HEK293 (cell line): Measurements from ENCODE around the gene ZNF763.

ENCODE experiments used
- CTCF ChIA-PET: fragments of 350-600 bp; formaldehyde crosslinking; extraction: SDS; loops from one replicate; lab custom pipeline; 2021; ENCODE audit warnings: antibody characterized with exemption; lab: Yijun Ruan, JAX
- POLR2A ChIA-PET: fragments of 300-600 bp; formaldehyde crosslinking; extraction: SDS; loops from one replicate; lab custom pipeline; 2020; ENCODE audit warnings: antibody characterized with exemption, inconsistent platforms; lab: Yijun Ruan, JAX
- H3K27ac ChIP-seq: fragments of 200-500 bp; sonication (Bioruptor generic); 2 replicates; pipeline ENCODE4 v1.5.1; 2014; ENCODE audit warnings: low read depth, low read length, control low read depth, inconsistent platforms; ENCODE audit errors: extremely low read depth
- H3K36me3 ChIP-seq, 2 experiments: fragments of 200-500 bp in 1 of 2; sonication (Bioruptor generic) in 1 of 2; 1 replicate in 1 of 2; 2 replicates in 1 of 2; pipeline ENCODE4 v1.5.1; 2014 to 2017; ENCODE audit warnings: inconsistent platforms in 2 of 2, low read length in 2 of 2; ENCODE audit not compliant: control insufficient read depth in 2 of 2, insufficient read depth in 1 of 2
- H3K4me1 ChIP-seq: fragments of 200-500 bp; sonication (Bioruptor generic); 2 replicates; pipeline ENCODE4 v1.5.1; 2014; ENCODE audit warnings: mild to moderate bottlenecking, low read length, inconsistent platforms; ENCODE audit not compliant: control insufficient read depth, insufficient read depth
- H3K4me3 ChIP-seq: 2 replicates; pipeline ENCODE4 v1.5.1; 2011; ENCODE audit warnings: low read depth, mild to moderate bottlenecking, control low read depth, low read length, moderate library complexity
- H3K9me3 ChIP-seq: fragments of 200-500 bp; sonication (Bioruptor generic); 2 replicates; pipeline ENCODE4 v1.5.1; 2014; ENCODE audit warnings: low read depth, low read length, inconsistent platforms; ENCODE audit not compliant: control insufficient read depth, insufficient read depth
- FEZF1 ChIP-seq: fragments of 450-650 bp; formaldehyde crosslinking; IDR thresholded peaks from 2 replicates; pipeline ENCODE4 v1.5.1; 2016; ENCODE audit warnings: missing biosample characterization, missing genetic modification characterization
- GLIS1 ChIP-seq: fragments of 450-650 bp; formaldehyde crosslinking; IDR thresholded peaks from 2 replicates; pipeline ENCODE4 v1.5.1; 2016; ENCODE audit warnings: missing biosample characterization, missing genetic modification characterization
- HOXD13 ChIP-seq: sonication (generic); formaldehyde crosslinking; IDR thresholded peaks from 2 replicates; pipeline ENCODE4 v1.8.0; 2022; ENCODE audit warnings: missing genetic modification reagents, borderline replicate concordance
- IKZF3 ChIP-seq: fragments of 450-650 bp; IDR thresholded peaks from 2 replicates; pipeline ENCODE4 v1.5.0; 2018; ENCODE audit warnings: missing biosample characterization, mild to moderate bottlenecking, missing genetic modification characterization, moderate library complexity
- PRDM6 ChIP-seq: fragments of 450-650 bp; formaldehyde crosslinking; IDR thresholded peaks from 2 replicates; pipeline ENCODE4 v1.5.1; 2017; ENCODE audit warnings: missing biosample characterization, missing genetic modification characterization
- SETDB1 ChIP-seq: IDR thresholded peaks from one replicate; pipeline ENCODE4 v1.6.1; 2017; ENCODE audit warnings: mild to moderate bottlenecking, low read length, moderate library complexity, mixed read lengths; ENCODE audit not compliant: insufficient read length
- TRIM28 ChIP-seq: IDR thresholded peaks from 2 replicates; pipeline ENCODE4 v1.6.1; 2011; ENCODE audit warnings: low read length, control low read depth, borderline replicate concordance
- TSHZ1 ChIP-seq: fragments of 450-650 bp; formaldehyde crosslinking; IDR thresholded peaks from 2 replicates; pipeline ENCODE4 v1.5.1; 2016; ENCODE audit warnings: missing biosample characterization, missing genetic modification characterization, borderline replicate concordance
- WT1 ChIP-seq: fragments of 450-650 bp; formaldehyde crosslinking; IDR thresholded peaks from 2 replicates; pipeline ENCODE4 v1.5.1; 2016; ENCODE audit warnings: missing biosample characterization, missing genetic modification characterization
- ZNF114 ChIP-seq: fragments of 450-650 bp; formaldehyde crosslinking; IDR thresholded peaks from 2 replicates; pipeline ENCODE4 v1.5.0; 2017; ENCODE audit warnings: missing biosample characterization, missing genetic modification characterization
- ZNF132 ChIP-seq: fragments of 450-650 bp; formaldehyde crosslinking; IDR thresholded peaks from 2 replicates; pipeline ENCODE4 v1.5.1; 2017; ENCODE audit warnings: missing biosample characterization, missing genetic modification characterization, borderline replicate concordance
- ZNF157 ChIP-seq: fragments of 450-650 bp; formaldehyde crosslinking; IDR thresholded peaks from 2 replicates; pipeline ENCODE4 v1.5.1; 2016; ENCODE audit warnings: missing biosample characterization, missing genetic modification characterization
- ZNF24 ChIP-seq: fragments of 450-650 bp; formaldehyde crosslinking; IDR thresholded peaks from 2 replicates; pipeline ENCODE4 v1.5.1; 2016; ENCODE audit warnings: missing biosample characterization, missing genetic modification characterization
- ZNF394 ChIP-seq: fragments of 450-650 bp; formaldehyde crosslinking; IDR thresholded peaks from 2 replicates; pipeline ENCODE4 v1.5.1; 2016; ENCODE audit warnings: missing biosample characterization, missing genetic modification characterization, mild to moderate bottlenecking, moderate library complexity, borderline replicate concordance
- ZNF521 ChIP-seq: fragments of 450-650 bp; formaldehyde crosslinking; IDR thresholded peaks from 2 replicates; pipeline ENCODE4 v1.5.1; 2017; ENCODE audit warnings: missing biosample characterization, mild to moderate bottlenecking, missing genetic modification characterization
- ZNF549 ChIP-seq: fragments of 450-650 bp; IDR thresholded peaks from 2 replicates; pipeline ENCODE4 v1.5.1; 2018; ENCODE audit warnings: missing biosample characterization, missing genetic modification characterization, mild to moderate bottlenecking, inconsistent platforms, moderate library complexity
- ZNF629 ChIP-seq: fragments of 450-650 bp; formaldehyde crosslinking; IDR thresholded peaks from 2 replicates; pipeline ENCODE4 v1.5.1; 2017; ENCODE audit warnings: missing biosample characterization, missing genetic modification characterization
- ZNF660 ChIP-seq: fragments of 450-650 bp; IDR thresholded peaks from 2 replicates; pipeline ENCODE4 v1.5.1; 2018; ENCODE audit warnings: missing biosample characterization, mild to moderate bottlenecking, missing genetic modification characterization
- ZNF664 ChIP-seq: fragments of 450-650 bp; formaldehyde crosslinking; IDR thresholded peaks from 2 replicates; pipeline ENCODE4 v1.5.1; 2016; ENCODE audit warnings: missing biosample characterization, missing genetic modification characterization
- ZNF776 ChIP-seq: fragments of 450-650 bp; formaldehyde crosslinking; IDR thresholded peaks from 2 replicates; pipeline ENCODE4 v1.5.0; 2017; ENCODE audit warnings: missing biosample characterization, missing genetic modification characterization, borderline replicate concordance
- ZSCAN30 ChIP-seq: fragments of 450-650 bp; IDR thresholded peaks from 2 replicates; pipeline ENCODE4 v1.5.1; 2018; ENCODE audit warnings: missing biosample characterization, mild to moderate bottlenecking, missing genetic modification characterization, moderate library complexity
- TF ChIP-seq, protein P1 (sequence below): fragments of 450-650 bp; formaldehyde crosslinking; IDR thresholded peaks from 2 replicates; pipeline ENCODE4 v1.5.1; 2016; ENCODE audit warnings: missing biosample characterization, missing genetic modification characterization
- TF ChIP-seq, protein P2 (sequence below): fragments of 450-650 bp; formaldehyde crosslinking; IDR thresholded peaks from 2 replicates; pipeline ENCODE4 v1.5.1; 2016; ENCODE audit warnings: missing biosample characterization, missing genetic modification characterization
- TF ChIP-seq, protein P3 (sequence below): fragments of 450-650 bp; formaldehyde crosslinking; IDR thresholded peaks from 2 replicates; pipeline ENCODE4 v1.5.1; 2016; ENCODE audit warnings: missing biosample characterization, missing genetic modification characterization

ZNF763 gene

GRCh38 chr19:11931051-11931450 is 33.8 kb upstream of the ZNF763 start:
- Histone ChIP-seq H3K4me1 (no peaks in the 10 kb centered on the region), H3K4me3 (no peak overlapping the region), H3K36me3 (peaks cover 0 to 16% of the 10 kb centered on the region in 2 experiments; a peak in 2 of 3 replicates), H3K9me3 (no peaks in the 10 kb centered on the region), H3K27ac (no peak overlapping the region)
- ChIA-PET CTCF (no interaction called here), POLR2A (no interaction called here)
- TF ChIP-seq TRIM28: no peak
- TF ChIP-seq, protein P1, sequence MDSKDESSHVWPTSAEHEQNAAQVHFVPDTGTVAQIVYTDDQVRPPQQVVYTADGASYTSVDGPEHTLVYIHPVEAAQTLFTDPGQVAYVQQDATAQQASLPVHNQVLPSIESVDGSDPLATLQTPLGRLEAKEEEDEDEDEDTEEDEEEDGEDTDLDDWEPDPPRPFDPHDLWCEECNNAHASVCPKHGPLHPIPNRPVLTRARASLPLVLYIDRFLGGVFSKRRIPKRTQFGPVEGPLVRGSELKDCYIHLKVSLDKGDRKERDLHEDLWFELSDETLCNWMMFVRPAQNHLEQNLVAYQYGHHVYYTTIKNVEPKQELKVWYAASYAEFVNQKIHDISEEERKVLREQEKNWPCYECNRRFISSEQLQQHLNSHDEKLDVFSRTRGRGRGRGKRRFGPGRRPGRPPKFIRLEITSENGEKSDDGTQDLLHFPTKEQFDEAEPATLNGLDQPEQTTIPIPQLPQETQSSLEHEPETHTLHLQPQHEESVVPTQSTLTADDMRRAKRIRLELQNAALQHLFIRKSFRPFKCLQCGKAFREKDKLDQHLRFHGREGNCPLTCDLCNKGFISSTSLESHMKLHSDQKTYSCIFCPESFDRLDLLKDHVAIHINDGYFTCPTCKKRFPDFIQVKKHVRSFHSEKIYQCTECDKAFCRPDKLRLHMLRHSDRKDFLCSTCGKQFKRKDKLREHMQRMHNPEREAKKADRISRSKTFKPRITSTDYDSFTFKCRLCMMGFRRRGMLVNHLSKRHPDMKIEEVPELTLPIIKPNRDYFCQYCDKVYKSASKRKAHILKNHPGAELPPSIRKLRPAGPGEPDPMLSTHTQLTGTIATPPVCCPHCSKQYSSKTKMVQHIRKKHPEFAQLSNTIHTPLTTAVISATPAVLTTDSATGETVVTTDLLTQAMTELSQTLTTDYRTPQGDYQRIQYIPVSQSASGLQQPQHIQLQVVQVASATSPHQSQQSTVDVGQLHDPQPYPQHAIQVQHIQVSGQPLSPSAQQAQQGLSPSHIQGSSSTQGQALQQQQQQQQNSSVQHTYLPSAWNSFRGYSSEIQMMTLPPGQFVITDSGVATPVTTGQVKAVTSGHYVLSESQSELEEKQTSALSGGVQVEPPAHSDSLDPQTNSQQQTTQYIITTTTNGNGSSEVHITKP (tag by site-specific recombination): no peak
- no peak for TF ChIP-seq FEZF1
- no peak for TF ChIP-seq ZNF394 (tag by site-specific recombination)
- TF ChIP-seq ZNF132: no peak
- no peak for TF ChIP-seq HOXD13
- TF ChIP-seq GLIS1 (tag by site-specific recombination): no peak

DNA sequence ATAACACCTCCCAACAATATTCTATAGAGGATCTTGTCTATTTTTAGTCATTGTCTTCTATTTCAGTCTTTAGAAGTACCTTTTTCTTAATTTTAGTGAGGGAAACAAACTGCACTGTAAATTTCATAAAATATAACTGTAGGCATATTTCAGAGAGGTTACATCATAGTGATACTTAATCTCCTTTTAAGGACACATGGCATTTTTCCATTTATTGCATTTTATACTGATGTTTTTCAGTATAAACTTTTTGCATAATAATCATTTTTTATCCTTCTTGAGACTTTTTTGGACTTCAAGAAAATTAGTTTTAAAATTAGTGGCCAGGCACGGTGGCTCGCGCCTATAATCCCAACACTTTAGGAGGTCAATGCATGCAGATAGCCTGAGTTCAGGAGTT is 33.3 kb upstream of the ZNF763 start:
- POLR2A ChIA-PET: no interaction called here
- CTCF ChIA-PET: interaction anchor here (0.7 kb wide), 1 partner anchor 54 kb away, joined by 3 read pairs; no protein-coding TSS in a partner anchor
- H3K36me3 ChIP-seq: peaks cover 0 to 16% of the 10 kb centered on the region in 2 experiments; a peak in 2 of 3 replicates
- TF ChIP-seq ZNF549 (tag by site-specific recombination) (no peak), ZNF114 (no peak), ZNF629 (tag by site-specific recombination) (no peak), ZNF24 (tag by site-specific recombination) (no peak), PRDM6 (no peak), TSHZ1 (no peak), ZSCAN30 (tag by site-specific recombination) (no peak), WT1 (no peak), FEZF1 (no peak), ZNF660 (no peak), IKZF3 (no peak), ZNF157 (no peak), ZNF776 (no peak), ZNF664 (no peak), ZNF521 (no peak), SETDB1 (no peak)
- TF ChIP-seq, protein P2, sequence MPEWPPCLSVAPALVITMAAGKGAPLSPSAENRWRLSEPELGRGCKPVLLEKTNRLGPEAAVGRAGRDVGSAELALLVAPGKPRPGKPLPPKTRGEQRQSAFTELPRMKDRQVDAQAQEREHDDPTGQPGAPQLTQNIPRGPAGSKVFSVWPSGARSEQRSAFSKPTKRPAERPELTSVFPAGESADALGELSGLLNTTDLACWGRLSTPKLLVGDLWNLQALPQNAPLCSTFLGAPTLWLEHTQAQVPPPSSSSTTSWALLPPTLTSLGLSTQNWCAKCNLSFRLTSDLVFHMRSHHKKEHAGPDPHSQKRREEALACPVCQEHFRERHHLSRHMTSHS (tag by site-specific recombination): no peak
- TF ChIP-seq, protein P3, sequence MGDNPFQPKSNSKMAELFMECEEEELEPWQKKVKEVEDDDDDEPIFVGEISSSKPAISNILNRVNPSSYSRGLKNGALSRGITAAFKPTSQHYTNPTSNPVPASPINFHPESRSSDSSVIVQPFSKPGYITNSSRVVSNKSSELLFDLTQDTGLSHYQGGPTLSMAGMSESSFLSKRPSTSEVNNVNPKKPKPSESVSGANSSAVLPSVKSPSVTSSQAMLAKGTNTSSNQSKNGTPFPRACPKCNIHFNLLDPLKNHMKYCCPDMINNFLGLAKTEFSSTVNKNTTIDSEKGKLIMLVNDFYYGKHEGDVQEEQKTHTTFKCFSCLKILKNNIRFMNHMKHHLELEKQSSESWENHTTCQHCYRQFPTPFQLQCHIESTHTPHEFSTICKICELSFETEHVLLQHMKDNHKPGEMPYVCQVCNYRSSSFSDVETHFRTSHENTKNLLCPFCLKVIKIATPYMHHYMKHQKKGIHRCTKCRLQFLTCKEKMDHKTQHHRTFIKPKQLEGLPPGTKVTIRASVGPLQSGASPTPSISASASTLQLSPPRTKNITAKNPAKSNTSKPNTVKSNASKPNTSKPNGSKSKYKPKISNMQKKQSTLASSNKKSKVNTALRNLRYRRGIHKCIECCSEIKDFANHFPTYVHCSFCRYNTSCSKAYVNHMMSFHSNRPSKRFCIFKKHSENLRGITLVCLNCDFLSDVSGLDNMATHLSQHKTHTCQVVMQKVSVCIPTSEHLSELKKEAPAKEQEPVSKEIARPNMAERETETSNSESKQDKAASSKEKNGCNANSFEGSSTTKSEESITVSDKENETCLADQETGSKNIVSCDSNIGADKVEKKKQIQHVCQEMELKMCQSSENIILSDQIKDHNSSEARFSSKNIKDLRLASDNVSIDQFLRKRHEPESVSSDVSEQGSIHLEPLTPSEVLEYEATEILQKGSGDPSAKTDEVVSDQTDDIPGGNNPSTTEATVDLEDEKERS: no peak

More for the DNA sequence above, 33.3 kb upstream of the ZNF763 start:
- Histone ChIP-seq H3K9me3 (no peaks in the 10 kb centered on the region), H3K27ac (no peak overlapping the region), H3K4me1 (no peaks in the 10 kb centered on the region), H3K4me3 (no peak overlapping the region)
